K562 (cell line): ENCODE data around the gene RTN4. TPM values are rescaled to one million over a fixed set of nuclear protein-coding genes. Genes with fewer than 3 reads are reported as not detected.

Experiments used
- ATF1 ChIP-seq, 2 experiments: fragments of 450-650 bp in 1 of 2; IDR thresholded peaks; 2 replicates each; pipeline ENCODE4 v1.6.1; 2016; ENCODE audit warnings: missing compliant biosample characterization in 1 of 2, missing genetic modification characterization in 1 of 2
- CEBPB ChIP-seq: fragments of 450-650 bp; IDR thresholded peaks from 2 replicates; pipeline ENCODE4 v1.6.1; 2016; ENCODE audit warnings: missing genetic modification characterization, missing compliant biosample characterization
- CREB1 ChIP-seq, 2 experiments: sonication (generic) in 1 of 2; formaldehyde crosslinking in 1 of 2; IDR thresholded peaks; 2 replicates each; pipeline versions ENCODE4 v1.6.1 to v1.8.0; 2012 to 2022; ENCODE audit warnings: inconsistent platforms in 1 of 2, mild to moderate bottlenecking in 1 of 2, missing genetic modification reagents in 1 of 2, moderate library complexity in 1 of 2
- EHMT2 ChIP-seq: fragments of 450-650 bp; IDR thresholded peaks from 2 replicates; pipeline ENCODE4 v1.6.1; 2018; ENCODE audit warnings: antibody characterized with exemption
- ERF ChIP-seq: fragments of 450-650 bp; formaldehyde crosslinking; IDR thresholded peaks from 2 replicates; pipeline ENCODE4 v1.4.0; 2020; ENCODE audit warnings: mild to moderate bottlenecking, mixed read lengths
- ESRRA ChIP-seq: fragments of 450-650 bp; IDR thresholded peaks from 2 replicates; pipeline ENCODE4 v1.6.1; 2014; ENCODE audit warnings: low read depth, mild to moderate bottlenecking, moderate library complexity, borderline replicate concordance
- GABPB1 ChIP-seq: sonication (generic); formaldehyde crosslinking; IDR thresholded peaks from 2 replicates; pipeline ENCODE4 v1.8.0; 2022; ENCODE audit warnings: mild to moderate bottlenecking, missing genetic modification reagents
- IRF2 ChIP-seq: sonication (generic); formaldehyde crosslinking; IDR thresholded peaks from 2 replicates; pipeline ENCODE4 v1.8.1; 2022; ENCODE audit warnings: mild to moderate bottlenecking, missing genetic modification reagents
- KHSRP ChIP-seq: fragments of 450-650 bp; IDR thresholded peaks from 2 replicates; pipeline ENCODE4 v1.6.1; 2017
- NCOA2 ChIP-seq, 2 experiments: fragments of 450-650 bp; IDR thresholded peaks; 2 replicates each; pipeline ENCODE4 v1.6.1; 2018; ENCODE audit warnings: mild to moderate bottlenecking in 2 of 2, moderate library complexity in 1 of 2; ENCODE audit not compliant: partially characterized antibody in 2 of 2
- NUFIP1 ChIP-seq: fragments of 450-650 bp; IDR thresholded peaks from 2 replicates; pipeline ENCODE4 v1.6.1; 2018; ENCODE audit not compliant: partially characterized antibody
- PCBP1 ChIP-seq: fragments of 200-400 bp; formaldehyde crosslinking; IDR thresholded peaks from 2 replicates; pipeline ENCODE4 v1.6.1; 2018; ENCODE audit warnings: mild to moderate bottlenecking, low read depth, low read length; ENCODE audit not compliant: poor library complexity, severe bottlenecking
- POLR2AphosphoS2 ChIP-seq: IDR thresholded peaks from 2 replicates; pipeline ENCODE4 v1.6.1; 2012; ENCODE audit warnings: low read length, improper control_type of control experiment
- PTBP1 ChIP-seq: fragments of 200-400 bp; formaldehyde crosslinking; IDR thresholded peaks from 2 replicates; pipeline ENCODE4 v1.6.1; 2017; ENCODE audit warnings: low read depth, low read length
- RBM17 ChIP-seq: fragments of 200-400 bp; formaldehyde crosslinking; IDR thresholded peaks from 2 replicates; pipeline ENCODE4 v1.6.1; 2017; ENCODE audit warnings: low read depth, mild to moderate bottlenecking, low read length, borderline replicate concordance
- RUNX1 ChIP-seq: sonication (generic); IDR thresholded peaks from 2 replicates; pipeline ENCODE4 v1.6.1; 2016; ENCODE audit warnings: antibody characterized with exemption, low read depth
- SMARCA5 ChIP-seq: fragments of 450-650 bp; IDR thresholded peaks from 2 replicates; pipeline ENCODE4 v1.6.1; 2016
- TAF7 ChIP-seq: fragments of 450-650 bp; IDR thresholded peaks from 2 replicates; pipeline ENCODE4 v1.6.1; 2016; ENCODE audit warnings: missing genetic modification characterization, missing compliant biosample characterization
- TCF7 ChIP-seq: sonication (generic); IDR thresholded peaks from 2 replicates; pipeline ENCODE4 v1.6.1; 2016; ENCODE audit warnings: antibody characterized with exemption, borderline replicate concordance
- TCF7L2 ChIP-seq: fragments of 150-350 bp; IDR thresholded peaks from 2 replicates; pipeline ENCODE4 v1.6.1; 2016; ENCODE audit warnings: low read depth, mild to moderate bottlenecking, low read length, moderate library complexity
- USF1 ChIP-seq: sonication (generic); formaldehyde crosslinking; IDR thresholded peaks from 2 replicates; pipeline ENCODE4 v1.9.0; 2022; ENCODE audit warnings: mild to moderate bottlenecking, missing genetic modification reagents
- XRCC3 ChIP-seq: fragments of 450-650 bp; IDR thresholded peaks from 2 replicates; pipeline ENCODE4 v1.6.1; 2017; ENCODE audit warnings: mild to moderate bottlenecking, moderate library complexity
- ZBTB12 ChIP-seq: fragments of 250-450 bp; sonication (Bioruptor Pico); IDR thresholded peaks from 2 replicates; pipeline ENCODE4 v1.4.0; 2020
- ZFP30 ChIP-seq: fragments of 250-450 bp; sonication (Bioruptor Pico); IDR thresholded peaks from 2 replicates; pipeline ENCODE4 v1.8.0; 2022; ENCODE audit warnings: moderate library complexity, mild to moderate bottlenecking, inconsistent platforms, borderline replicate concordance
- ZNF212 ChIP-seq: fragments of 450-650 bp; formaldehyde crosslinking; IDR thresholded peaks from 2 replicates; pipeline ENCODE4 v1.4.0; 2020; ENCODE audit warnings: mild to moderate bottlenecking
- ZNF274 ChIP-seq: IDR thresholded peaks from 2 replicates; pipeline ENCODE4 v1.6.1; 2011; ENCODE audit warnings: low read depth, mild to moderate bottlenecking, low read length, moderate library complexity, borderline replicate concordance
- ZNF696 ChIP-seq: fragments of 250-450 bp; sonication (Bioruptor Pico); conservative IDR thresholded peaks from 2 replicates; pipeline ENCODE4 v1.4.0; 2020; ENCODE audit warnings: mild to moderate bottlenecking, moderate library complexity
- ZNF830 ChIP-seq: fragments of 250-450 bp; sonication (Bioruptor Pico); IDR thresholded peaks from 2 replicates; pipeline ENCODE4 v1.5.0; 2021; ENCODE audit warnings: mild to moderate bottlenecking
- polyA plus RNA-seq, 8 experiments: library from polyadenylated mRNA; depleted of rRNA in 4 of 8; stranded (reverse) in 5 of 8; unstranded in 3 of 8; fragments of >200 nt; fragmentation: Nextera tagmentation in 2 of 8; fragmentation: Illumina TruSeq in 1 of 8; extraction: Ambion mirVana in 2 of 8; extraction: Trizol in 1 of 8; gene quantifications; 2 replicates each; pipeline versions ENCODE4 v1.2.1 to v1.2.3, GENCODE V29; 2011 to 2014; ENCODE audit warnings: inconsistent platforms in 1 of 8, missing spikeins in 1 of 8
- total RNA-seq, 7 experiments: library from RNA; depleted of rRNA in 6 of 7; stranded (reverse); fragments of >200 nt in 6 of 7; fragmentation: Illumina TruSeq in 2 of 7; extraction: Trizol in 2 of 7; gene quantifications; 2 replicates each; pipeline versions ENCODE4 v1.2.1 to v1.2.3, GENCODE V29; 2011 to 2021; ENCODE audit warnings: low replicate concordance in 1 of 7

RTN4 gene
- total and polyA plus RNA-seq, 9 of the 15 experiments (the other 6 are each of a cell fraction or from before 2014, with no cell fraction given) = 73.0 to 248 (median 116) TPM

- TF ChIP-seq IRF2 = no peak
- TF ChIP-seq ERF (CRISPR knock-in tag) = 0 out of 2 replicates have a peak, but pooled peaks have one; percentile 10
- TF ChIP-seq TCF7L2 = no peak
- TF ChIP-seq XRCC3 = no peak
- TF ChIP-seq USF1 (CRISPR knock-in tag) = no peak
- no peak for TF ChIP-seq ZNF274
- no peak for TF ChIP-seq TCF7
- peak; percentile 68; the same call in 1 of the 2 replicates for TF ChIP-seq RUNX1
- no peak for TF ChIP-seq POLR2AphosphoS2
- no peak for TF ChIP-seq PTBP1
- TF ChIP-seq TAF7 (tag) = 0 out of 2 replicates have a peak, but pooled peaks have one; percentile 34
- no peak for TF ChIP-seq ZNF696
- no peak for TF ChIP-seq ZFP30 (CRISPR knock-in tag)
- peak; percentile 57; the same call in 1 of the 2 replicates for TF ChIP-seq SMARCA5
- TF ChIP-seq ATF1 (CRISPR knock-in tag; IDR thresholded peaks at IDR 0.05) = no peak
- TF ChIP-seq ATF1 (tag; IDR thresholded peaks at IDR 0.05) = peak; percentile 62; the same call in 1 of the 2 replicates
- TF ChIP-seq ZNF212 (CRISPR knock-in tag) = no peak
- TF ChIP-seq CREB1 (IDR thresholded peaks at IDR 0.05) = peak; percentile 9; the same call in 1 of the 2 replicates
- TF ChIP-seq CREB1 (CRISPR knock-in tag; IDR thresholded peaks at IDR 0.05) = no peak; the same call in 1 of the 2 replicates
- TF ChIP-seq GABPB1 (CRISPR knock-in tag) = peak; percentile 27; the same call in 1 of the 2 replicates
- no peak for TF ChIP-seq ZNF830
- TF ChIP-seq EHMT2 = no peak
- no peak for TF ChIP-seq RBM17
- no peak for TF ChIP-seq KHSRP
- no peak; the same call in 1 of the 2 replicates for TF ChIP-seq ESRRA
- no peak for TF ChIP-seq NUFIP1
- TF ChIP-seq NCOA2 (IDR thresholded peaks at IDR 0.05; ENCODE audit: partially characterized antibody in 2 of 2) = no peak
- peak; percentile 43 for TF ChIP-seq PCBP1
- no peak for TF ChIP-seq CEBPB (tag)
- no peak for TF ChIP-seq ZBTB12 (CRISPR knock-in tag)
These were observed 1.0 kb downstream of the RTN4 start (continued) for GRCh38 chr2:55049043-55049820.
